ENCODE measurements around the gene ANKRD17. TPM values are rescaled to one million over a fixed set of nuclear protein-coding genes. Genes with fewer than 3 reads are reported as not detected.
"Not testable (repeated sequence)": the region's sequence is repeated elsewhere in the genome, so short reads cannot be mapped to it uniquely, and the experiment has no call there.

Gene ANKRD17
- total RNA-seq, 1 donor from 2014 or later, result 84.8 TPM

DNA sequence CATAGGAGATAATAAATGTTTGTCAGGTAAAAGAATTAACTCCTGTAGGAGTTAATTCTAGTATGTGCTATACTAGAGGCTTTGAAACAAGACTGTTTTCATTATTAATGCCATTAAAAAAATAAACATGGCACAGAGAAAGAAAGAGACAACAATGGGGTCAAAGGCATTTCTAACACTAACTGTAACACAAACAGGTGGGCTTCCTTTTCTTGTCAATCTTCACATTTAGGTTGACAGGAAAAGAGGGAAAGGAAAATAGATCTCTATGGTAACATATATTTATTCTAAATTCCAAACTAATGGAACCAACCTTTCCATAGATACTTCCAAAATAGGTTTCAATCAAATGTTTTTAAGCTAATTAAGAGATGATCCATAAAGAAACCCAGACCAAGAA lies 9.8 kb downstream of the ANKRD17 start:
- DNase-seq (ENCODE audit: low spot score), result no peak
- intact Hi-C loops (cut with DNase I), result no loop called here

DNA sequence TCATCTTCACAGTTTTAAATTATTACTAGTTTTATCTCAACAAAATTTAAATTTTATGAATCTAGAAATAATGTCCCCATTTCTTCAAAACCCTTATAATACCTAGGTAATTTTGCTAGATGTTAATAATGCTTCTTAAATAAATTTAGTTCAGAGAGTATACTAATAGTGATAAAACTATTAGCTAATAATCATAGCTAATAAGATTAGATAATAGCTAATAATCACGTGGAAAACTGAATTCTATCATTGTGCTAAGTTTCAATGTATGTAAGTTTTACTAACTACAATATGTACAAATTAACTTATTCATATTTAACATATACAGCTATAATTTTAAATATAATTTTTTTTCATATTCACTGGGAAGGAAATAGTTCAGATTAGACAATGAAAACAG lies 10.2 kb downstream of the ANKRD17 start:
- intact Hi-C loops (cut with DNase I), result no loop called here
- DNase-seq (ENCODE audit: low spot score) (no peak), ATAC-seq (no peak)

More for the DNA sequence above, 9.8 kb downstream of the ANKRD17 start:
- ATAC-seq, result no peak

DNA sequence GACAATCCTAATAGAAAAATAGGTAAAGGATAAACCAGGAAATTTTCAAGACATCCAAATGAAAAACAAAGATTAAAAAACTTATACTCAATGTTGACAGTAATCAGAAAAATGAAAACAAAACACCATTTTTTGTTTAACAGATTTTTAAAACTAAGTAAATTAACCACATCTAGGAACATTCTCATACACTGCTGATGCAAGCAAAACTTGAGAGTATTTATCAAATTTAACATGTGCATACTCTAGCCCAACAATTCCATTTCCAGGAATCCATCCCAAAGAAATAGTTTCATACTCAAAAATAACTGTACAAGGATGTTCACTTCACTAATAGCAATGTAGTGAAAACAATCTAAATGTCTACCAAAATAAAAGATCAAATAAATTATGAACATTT lies 11.5 kb downstream of the ANKRD17 start:
- ATAC-seq (no peak), DNase-seq (ENCODE audit: low spot score) (no peak)
- intact Hi-C loops (cut with DNase I), result no loop called here

DNA sequence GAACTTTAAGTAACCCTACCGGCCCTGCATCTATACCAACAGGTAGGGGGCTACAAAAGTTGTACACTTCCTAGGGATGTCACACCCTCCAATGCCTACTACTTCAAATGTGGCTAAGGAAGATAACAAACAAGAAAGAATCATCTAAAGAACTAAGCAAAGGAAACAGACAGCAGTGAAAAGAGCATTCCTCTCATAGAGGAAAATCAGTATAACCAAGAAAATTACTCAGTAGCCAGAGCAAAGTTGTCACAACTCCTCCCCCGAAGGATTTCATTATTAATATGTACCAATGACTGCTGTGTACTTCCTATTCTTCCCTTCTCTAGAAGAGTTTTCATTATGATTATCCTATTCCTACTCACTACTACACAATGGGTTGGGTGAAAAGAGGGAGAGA lies 12.6 kb downstream of the ANKRD17 start:
- intact Hi-C loops (cut with DNase I), result no loop called here

DNA sequence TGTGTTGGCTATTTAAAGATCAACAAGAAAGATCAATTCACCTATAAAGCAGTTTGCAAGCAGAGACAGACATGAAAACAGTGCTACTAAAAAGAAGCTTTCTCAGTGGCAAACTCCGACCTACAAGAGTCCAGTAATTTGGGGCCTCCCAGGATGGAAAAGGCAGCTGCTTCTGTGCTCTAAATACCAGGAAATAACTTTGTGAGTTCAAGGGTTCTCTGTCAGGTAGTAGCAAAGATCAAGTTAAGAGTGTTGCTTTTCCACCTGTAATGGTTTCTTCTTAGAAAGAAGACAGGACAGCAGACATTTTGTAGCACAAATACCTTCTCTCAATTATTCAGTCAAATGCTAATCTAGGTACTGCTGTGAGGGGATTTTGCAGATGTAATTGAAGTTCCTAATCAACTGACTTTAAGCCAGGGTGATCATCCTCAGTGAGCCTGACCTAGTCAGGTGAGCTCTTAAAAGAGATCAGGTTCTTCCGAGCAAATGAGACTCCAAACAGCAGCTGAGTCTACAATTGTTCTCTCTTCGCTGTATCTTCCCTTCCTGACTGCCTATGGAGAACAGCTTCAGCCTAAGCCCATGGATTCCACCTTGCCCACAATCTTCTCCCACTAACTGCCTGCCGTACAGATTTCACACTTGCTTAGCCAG lies 13.5 kb downstream of the ANKRD17 start:
- intact Hi-C loops (cut with DNase I), result no loop called here
- ATAC-seq, result no peak

More for the DNA sequence above, 12.6 kb downstream of the ANKRD17 start:
- DNase-seq (ENCODE audit: low spot score) (no peak), ATAC-seq (no peak)

DNA sequence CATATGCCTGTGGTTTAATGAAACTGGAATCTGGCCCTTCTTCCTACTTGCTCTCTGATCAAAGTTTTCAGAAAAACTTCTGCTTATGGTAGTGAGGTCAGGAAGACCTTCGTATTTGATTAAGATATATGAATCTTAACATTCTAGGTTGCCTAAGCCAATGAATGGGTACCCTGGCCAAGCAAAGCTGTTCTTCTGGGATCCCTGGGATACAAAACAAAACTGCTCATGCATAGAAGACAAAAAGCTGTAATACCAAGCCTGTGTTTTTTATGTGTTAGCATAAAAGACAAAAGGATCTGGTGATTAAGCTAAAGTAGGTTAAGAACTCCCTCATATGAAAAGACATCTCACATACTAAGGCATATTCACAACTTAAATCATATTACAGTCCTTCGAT lies 21.6 kb downstream of the ANKRD17 start:
- DNase-seq (ENCODE audit: low spot score), result no peak
- no peak for ATAC-seq
- intact Hi-C loops (cut with DNase I), result no loop called here

More for the DNA sequence above, 13.5 kb downstream of the ANKRD17 start:
- DNase-seq (ENCODE audit: low spot score), result no peak

DNA sequence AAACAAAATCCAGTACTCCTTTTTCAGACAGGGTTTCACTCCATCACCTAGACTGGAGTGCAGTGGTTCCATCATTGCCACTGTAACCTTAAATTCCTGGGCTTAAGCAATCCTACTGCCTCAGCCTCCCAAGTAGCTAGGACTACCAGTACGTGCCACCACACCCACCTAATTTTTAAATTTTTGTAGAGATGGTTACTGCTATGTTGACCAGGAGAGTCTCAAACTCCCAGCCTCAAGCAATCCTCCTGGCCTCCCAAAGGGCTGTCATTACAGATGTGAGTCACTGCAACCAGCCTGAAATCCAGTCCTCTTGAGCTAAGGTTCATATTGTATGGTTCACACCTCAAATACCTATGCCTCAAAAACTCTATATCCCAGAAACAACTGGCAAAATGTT lies 22.4 kb downstream of the ANKRD17 start:
- no peak for DNase-seq (ENCODE audit: low spot score)
- no peak for ATAC-seq
- intact Hi-C loops (cut with DNase I), result no loop called here

DNA sequence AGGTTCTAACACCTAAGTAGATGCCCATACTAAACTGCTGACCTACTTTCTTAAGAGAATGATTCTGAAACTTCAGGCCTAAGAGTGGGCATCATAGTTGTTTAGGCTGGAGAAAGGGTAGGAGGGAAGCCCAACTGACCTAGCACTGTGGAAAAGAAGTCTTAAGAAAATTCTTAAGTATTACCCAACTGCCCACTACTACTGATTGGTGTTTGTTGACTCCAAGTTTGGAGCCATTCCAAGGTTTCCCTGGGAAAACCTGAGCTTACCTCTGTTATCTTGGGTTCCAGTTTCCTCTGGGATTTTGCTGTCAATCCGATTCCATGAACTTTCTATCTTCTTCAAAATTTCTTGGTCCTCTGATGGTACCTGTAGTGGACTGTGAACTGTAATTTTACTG lies 23.9 kb downstream of the ANKRD17 start:
- ATAC-seq (no peak), DNase-seq (ENCODE audit: low spot score) (no peak)
- intact Hi-C loops (cut with DNase I), result no loop called here

DNA sequence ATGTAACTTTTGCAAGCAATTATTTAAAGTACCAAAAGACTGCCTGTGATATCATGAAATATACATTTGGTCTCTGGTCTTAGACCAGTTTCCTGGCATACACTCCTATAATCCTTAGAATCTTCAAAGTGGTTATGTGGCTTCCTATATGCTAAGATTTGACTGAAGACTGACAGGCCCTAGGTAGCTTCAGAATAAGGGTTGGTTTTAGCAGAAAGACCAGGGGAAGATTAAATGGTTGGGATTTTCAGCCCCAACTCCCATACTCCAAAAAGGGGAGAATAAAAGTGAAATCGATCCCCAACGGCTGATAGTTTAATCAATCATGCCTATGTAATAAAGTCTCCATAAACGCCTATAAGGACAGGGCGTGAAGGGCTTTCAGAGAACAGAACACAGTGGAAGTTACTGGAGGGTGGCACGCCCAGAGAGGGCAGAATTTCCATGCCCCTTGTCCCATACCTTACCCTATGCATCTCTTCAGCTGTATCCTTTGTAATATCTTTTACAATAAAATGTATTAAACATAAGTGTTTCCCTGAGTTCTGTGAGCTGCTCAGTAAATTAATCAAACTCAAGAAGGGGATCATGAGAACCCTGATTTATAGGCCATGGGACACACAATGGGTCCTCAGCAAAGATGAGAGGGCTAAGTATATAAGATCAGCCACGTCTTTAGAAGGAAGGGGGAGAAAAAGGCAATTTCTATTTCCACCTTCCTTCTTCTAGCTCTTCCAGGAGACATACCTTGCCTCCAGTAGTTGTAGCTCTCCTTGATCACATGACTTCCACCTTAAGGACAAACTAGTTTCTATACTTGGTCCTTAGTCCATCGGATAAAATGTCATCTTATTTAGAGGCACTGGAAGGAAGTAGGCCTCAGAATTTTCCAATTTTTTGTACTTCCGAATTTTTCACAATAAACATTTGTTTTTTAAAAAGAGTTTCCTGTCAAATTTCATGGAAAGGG lies 26.8 kb downstream of the ANKRD17 start:
- no peak for ATAC-seq
- intact Hi-C loops (cut with DNase I), result no loop called here

DNA sequence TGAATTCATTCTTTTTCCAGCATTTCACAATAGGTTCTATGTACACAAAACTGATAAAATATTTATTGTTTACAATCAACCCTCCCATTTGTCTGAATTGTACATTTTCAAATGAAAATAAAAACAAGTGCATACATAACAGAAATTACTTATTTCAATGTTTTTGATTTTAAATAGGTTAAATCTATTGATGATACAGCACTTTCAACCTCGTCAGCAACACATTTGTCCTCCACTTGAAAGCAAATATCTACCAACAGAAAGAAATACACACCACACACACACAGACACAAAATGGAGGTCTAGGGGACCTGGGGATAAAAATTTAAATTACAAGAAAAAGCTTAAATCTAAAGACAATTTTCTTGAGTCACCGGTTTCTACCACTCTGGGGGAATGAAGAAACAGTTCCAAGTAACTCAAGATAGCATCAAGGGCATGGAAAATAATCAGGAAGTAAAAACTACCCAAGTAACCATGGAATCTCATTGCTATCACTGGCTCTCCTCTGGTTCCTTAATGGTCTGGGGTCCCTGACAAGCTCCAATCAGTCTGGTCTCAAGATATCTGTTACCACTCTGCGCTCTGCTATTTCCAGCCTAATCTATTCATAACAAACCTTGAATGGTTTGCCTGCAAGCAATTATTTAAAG lies 27.6 kb downstream of the ANKRD17 start:
- intact Hi-C loops (cut with DNase I), result no loop called here
- DNase-seq (ENCODE audit: low spot score), result no peak
- ATAC-seq, result no peak

More for the DNA sequence above, 26.8 kb downstream of the ANKRD17 start:
- DNase-seq (ENCODE audit: low spot score), result no peak

DNA sequence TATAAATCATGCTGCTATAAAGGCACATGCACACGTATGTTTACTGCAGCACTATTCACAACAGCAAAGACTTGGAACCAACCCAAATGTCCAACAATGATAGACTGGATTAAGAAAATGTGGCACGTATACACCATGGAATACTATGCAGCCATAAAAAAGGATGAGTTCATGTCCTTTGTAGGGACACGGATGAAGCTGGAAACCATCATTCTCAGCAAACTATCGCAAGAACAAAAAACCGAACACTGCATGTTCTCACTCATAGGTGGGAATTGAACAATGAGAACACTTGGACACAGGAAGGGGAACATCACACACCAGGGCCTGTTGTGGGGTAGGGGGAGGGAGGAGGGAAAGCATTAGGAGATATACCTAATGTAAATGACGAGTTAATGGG lies 29.8 kb downstream of the ANKRD17 start:
- DNase-seq (ENCODE audit: low spot score); ATAC-seq; intact Hi-C loops (cut with DNase I): not testable (repeated sequence)

DNA sequence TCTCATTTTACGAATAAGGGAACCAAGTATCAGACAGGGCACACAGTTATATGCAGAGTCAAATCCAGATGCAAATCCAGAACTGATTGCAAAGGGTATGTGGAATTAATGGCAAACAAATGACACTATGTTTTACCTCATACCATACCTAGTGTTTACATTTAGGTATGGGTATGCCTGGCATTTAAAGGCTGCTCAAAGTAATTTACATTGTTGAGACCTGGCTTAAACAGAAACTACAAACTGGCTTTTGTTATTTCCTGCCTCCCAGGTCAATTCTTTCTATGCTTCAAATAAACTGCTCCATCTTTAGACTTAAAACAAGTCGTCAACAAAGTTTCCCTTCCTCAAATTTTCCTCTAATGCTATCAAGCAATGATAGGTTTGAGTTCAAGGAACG lies 33.7 kb downstream of the ANKRD17 start:
- ATAC-seq (no peak), DNase-seq (ENCODE audit: low spot score) (no peak)
- intact Hi-C loops (cut with DNase I), result no loop called here

DNA sequence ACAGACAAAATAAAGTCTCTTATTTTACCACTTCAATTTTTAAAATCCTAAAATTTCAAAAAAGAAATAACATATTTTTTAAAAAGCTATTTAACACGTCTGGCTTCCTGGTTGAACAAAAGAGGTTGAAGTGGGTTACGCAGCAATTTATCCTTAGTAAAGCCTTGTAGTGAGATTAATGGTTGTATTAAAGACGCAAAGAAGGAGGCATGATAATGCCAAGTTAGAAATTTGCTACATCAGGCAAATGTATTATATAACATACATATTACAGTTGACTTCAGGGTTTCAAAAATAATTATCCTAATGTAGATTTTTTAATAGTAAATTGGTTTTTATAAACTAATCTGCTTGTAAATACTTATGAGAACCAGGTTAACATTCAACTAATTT lies 35.3 kb downstream of the ANKRD17 start:
- ATAC-seq (peak; percentile 30), DNase-seq (ENCODE audit: low spot score) (no peak)
- intact Hi-C loops (cut with DNase I), result no loop called here

DNA sequence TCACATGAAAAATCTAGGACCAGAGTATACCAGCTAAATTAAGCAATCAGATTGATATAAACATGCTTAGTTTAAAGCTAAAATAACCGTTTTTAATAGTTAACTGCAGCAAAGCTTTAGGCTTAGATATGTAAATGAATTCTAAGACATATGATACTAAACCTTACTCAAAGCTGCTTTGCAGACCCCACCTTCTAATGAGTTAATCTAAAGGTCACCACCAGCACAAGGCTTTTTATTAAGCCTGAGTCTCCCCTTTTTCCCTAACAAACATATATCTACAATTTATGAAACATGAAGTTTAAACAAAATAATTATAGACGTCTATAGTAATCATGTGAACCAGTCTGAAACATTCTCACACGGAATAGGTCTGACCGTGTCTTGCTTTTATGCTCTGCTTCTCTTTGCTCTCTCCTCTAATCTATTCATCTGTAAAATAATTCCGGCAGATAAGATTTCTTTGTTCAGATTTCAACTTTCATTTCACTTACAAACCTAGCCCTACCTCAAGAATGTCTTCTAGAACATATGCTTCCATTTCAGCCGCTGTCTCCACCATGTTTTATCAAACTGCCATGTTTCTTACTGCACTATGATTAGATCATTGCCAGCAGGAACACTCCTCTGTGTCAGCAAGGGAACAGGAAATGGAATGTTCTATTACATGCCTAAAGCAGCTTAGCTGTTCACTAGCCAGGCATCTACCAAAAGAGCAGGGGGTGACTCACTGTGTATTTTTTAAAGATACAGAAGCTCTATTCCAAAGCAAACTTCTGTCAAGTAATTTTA lies 35.9 kb downstream of the ANKRD17 start:
- ATAC-seq (peak; percentile 100), DNase-seq (ENCODE audit: low spot score) (no peak)
- intact Hi-C loops (cut with DNase I), result no loop called here

DNA sequence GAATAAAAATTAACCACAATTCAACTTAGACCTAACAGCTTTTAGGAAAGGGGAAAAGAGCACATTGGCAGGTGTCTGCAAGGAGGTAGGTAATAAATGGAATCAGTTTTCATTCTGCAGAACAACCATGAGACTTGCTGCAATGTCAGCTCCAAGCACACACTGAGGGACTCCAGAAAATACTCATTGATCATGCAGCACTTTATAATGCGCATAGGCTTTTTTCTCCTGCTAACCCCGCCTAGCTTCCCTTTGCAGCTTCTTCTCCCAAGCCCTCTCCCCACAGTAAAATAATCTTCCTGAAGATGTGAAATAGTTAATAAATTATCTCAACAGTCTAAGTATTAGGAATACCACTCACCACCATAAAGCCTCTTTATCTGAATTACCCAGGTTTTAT lies 36.9 kb downstream of the ANKRD17 start:
- intact Hi-C loops (cut with DNase I), result no loop called here
- ATAC-seq (no peak), DNase-seq (ENCODE audit: low spot score) (no peak)

DNA sequence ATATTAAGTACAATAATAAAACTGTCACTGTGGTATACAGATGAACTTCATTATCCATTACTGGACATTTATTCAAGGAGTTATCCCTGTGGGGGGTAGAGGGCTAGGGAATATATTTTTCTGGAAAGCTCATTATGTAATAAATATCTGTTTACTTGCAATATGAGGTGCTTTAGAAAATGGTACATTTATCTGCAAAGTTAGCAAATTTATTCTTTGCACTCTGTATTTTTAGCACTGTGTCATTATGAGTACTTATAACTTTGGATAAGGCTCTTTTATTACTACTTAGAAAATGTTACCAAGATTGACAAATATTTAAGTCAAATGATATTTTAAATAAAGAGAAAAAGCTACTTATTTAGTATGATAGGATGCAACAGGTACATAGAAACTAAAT lies 37.8 kb downstream of the ANKRD17 start:
- intact Hi-C loops (cut with DNase I), result no loop called here
- no peak for DNase-seq (ENCODE audit: low spot score)
- ATAC-seq, result no peak

DNA sequence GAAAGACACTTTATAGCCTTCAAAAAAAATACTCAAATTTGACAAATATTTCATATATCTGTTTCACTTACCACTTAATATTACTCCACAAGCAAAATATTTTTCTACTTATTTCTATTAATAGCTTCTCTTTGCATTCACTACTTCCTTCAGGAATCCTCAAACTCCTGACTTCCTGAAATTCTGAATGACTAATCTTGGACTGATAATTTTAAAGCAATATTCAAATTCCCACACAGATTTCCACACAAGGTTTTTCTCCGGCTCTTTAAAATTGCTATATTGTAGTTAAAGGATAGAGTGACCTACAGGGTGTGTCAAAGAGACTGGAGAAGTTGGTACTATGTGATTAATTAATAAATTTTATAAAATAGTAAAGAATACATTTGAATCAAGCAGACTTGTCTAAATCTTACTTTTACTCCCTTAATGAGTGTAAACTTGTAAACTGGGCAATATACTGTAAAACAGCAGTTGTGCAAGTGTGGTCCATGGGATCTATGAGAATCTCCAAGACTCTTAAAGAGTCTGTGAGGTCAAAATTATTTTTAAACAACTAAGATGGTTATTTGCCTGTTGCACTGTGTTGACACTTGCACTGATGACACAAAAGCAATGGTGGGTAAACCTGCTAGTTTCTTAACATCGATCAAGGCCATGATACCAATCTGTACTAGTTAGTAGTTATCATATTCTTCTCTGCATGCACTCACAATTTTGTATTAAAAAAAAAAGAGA lies 44.5 kb downstream of the ANKRD17 start:
- DNase-seq (ENCODE audit: low spot score) (no peak), ATAC-seq (no peak)
- intact Hi-C loops (cut with DNase I), result no loop called here

DNA sequence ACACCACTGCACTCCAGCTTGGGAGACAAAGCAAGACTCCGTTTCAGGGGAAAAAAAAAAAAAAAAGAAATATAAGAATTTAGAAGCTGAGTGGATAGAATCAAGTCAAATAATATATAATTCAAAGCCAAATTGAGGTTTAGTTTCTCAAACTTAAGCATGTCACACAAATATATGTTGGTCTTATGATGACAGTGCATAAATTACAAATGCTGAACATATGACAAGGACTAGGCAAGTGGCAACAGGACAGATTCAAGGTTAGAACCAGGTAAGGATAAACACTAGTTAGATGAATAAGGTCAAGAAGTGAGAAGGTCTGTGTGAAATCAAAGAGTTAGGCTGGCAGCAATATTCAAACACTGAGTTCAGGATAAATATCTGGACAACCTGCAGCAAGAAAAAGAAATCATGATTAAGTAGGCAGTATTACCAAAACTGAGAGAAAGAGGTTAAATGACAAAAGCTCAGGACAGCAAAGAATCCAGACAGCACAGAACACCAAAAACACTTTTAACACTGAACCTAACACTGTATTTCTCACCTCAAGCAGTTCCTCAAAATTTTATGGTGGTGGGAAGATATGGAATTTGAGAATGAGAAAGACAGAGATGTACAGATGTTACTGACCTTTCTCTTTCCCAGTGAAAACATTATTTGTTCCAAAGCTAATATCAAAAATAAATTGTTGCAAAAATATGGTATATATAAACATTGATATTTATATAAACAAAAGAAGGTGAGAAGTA lies 45.4 kb downstream of the ANKRD17 start:
- ATAC-seq (no peak), DNase-seq (ENCODE audit: low spot score) (no peak)
- intact Hi-C loops (cut with DNase I), result no loop called here

Data from sciatic nerve (tissue), 2 donors.